Astrocyte of the spinal cord (primary cell): ENCODE data around the gene PDGFC.
A peak's percentile ranks its signal among the peaks of the same experiment; 100 is the strongest.

Experiments used
- DNase-seq: peaks from one replicate; pipeline ENCODE4 v3.0.0; 2011; ENCODE audit warnings: low read depth, low spot score
- H3K4me3 ChIP-seq: 2 replicates; pipeline ENCODE4 v1.5.1; 2011; ENCODE audit warnings: low read depth, mild to moderate bottlenecking, low read length, moderate library complexity
- CTCF ChIP-seq: IDR thresholded peaks from 2 replicates; pipeline ENCODE4 v1.5.1; 2012; ENCODE audit warnings: low read depth, mild to moderate bottlenecking, low read length, inconsistent platforms
- in situ Hi-C: cut with HindIII; loops from 2 replicates; pipeline ENCODE4 v1.10.0; 2017; ENCODE audit warnings: low sequenced_read_pairs

PDGFC gene

GRCh38 chr4:156948738-156949137 lies 22.9 kb downstream of the PDGFC start:
- peak; percentile 46 for DNase-seq
- no peak overlapping the region for H3K4me3 ChIP-seq
- in situ Hi-C loops, result no loop called here
- TF ChIP-seq CTCF, result no peak

GRCh38 chr4:156948133-156948532 lies 23.5 kb downstream of the PDGFC start:
- in situ Hi-C loops, result no loop called here
- TF ChIP-seq CTCF, result no peak
- peak; percentile 74 for DNase-seq
- H3K4me3 ChIP-seq, result no peak overlapping the region

- in situ Hi-C loops, result no loop called here
- TF ChIP-seq CTCF, result no peak
- DNase-seq, result peak; percentile 98
- no peak overlapping the region for H3K4me3 ChIP-seq
Measured at GRCh38 chr4:156946516-156947424, 24.8 kb downstream of the PDGFC start.

- no peak for DNase-seq
- TF ChIP-seq CTCF, result no peak
- in situ Hi-C loops, result no loop called here
- no peak overlapping the region for H3K4me3 ChIP-seq
Measured at GRCh38 chr4:156945532-156945931, 26.1 kb downstream of the PDGFC start.

- in situ Hi-C loops, result no loop called here
- H3K4me3 ChIP-seq, result no peak overlapping the region
- DNase-seq, result no peak
- TF ChIP-seq CTCF, result no peak
Measured at GRCh38 chr4:156942991-156943390, 28.6 kb downstream of the PDGFC start.

GRCh38 chr4:156941940-156942548 lies 29.6 kb downstream of the PDGFC start:
- peak; percentile 96 for DNase-seq
- TF ChIP-seq CTCF, result no peak
- in situ Hi-C loops, result no loop called here
- H3K4me3 ChIP-seq, result no peak overlapping the region
